K562 (cell line): ENCODE results near the gene CST5. TPM values are rescaled to one million over a fixed set of nuclear protein-coding genes. Genes with fewer than 3 reads are reported as not detected.

ENCODE experiments used
- ATAC-seq: fragments of 200-7000 bp; cut with Tn5 transposase; 3 replicates; pipeline ENCODE4 v1.9.1; 2020; ENCODE audit warnings: moderate library complexity
- BruUV-seq: library from RNA; stranded (reverse); fragments of 400-500 nt; replicated peaks from 2 replicates; lab custom pipeline; 2021; lab: Mats Ljungman, UMichigan
- CTCF ChIA-PET: fragments of 300-600 bp; formaldehyde crosslinking; extraction: SDS; loops from one replicate; lab custom pipeline; 2021; ENCODE audit warnings: low intra/inter-chr PET ratio; lab: Yijun Ruan, JAX
- POLR2A ChIA-PET: fragments of 300-600, 350-650 bp; sonication (Branson Sonifier 250); formaldehyde crosslinking; extraction: SDS; loops from one replicate; lab custom pipeline; 2021; ENCODE audit warnings: antibody characterized with exemption, inconsistent platforms; lab: Yijun Ruan, JAX
- DNase-seq, 4 experiments: peaks; one replicate each; pipeline versions ENCODE4 v3.0.0 to v3.0.0-alpha.2; 2011 to 2018; ENCODE audit warnings: low spot score in 3 of 4, mixed read lengths in 3 of 4; ENCODE audit errors: extremely low read depth in 1 of 4
- FAIRE-seq: peaks from 2 replicates; lab custom pipeline; 2011; peaks lifted over from hg19 to GRCh38; lab: Jason Lieb, UNC
- H2AFZ ChIP-seq: 2 replicates; pipeline ENCODE4 v1.6.0; 2011; ENCODE audit warnings: low read depth, low read length, control low read depth, inconsistent platforms
- H3K27ac ChIP-seq: fragments of 200-600 bp; 3 replicates; pipeline ENCODE4 v1.8.0; 2011; ENCODE audit warnings: low read depth, mild to moderate bottlenecking, control low read depth, inconsistent platforms, low read length, moderate library complexity, mixed read lengths; ENCODE audit errors: extremely low read depth
- H3K27me3 ChIP-seq, 2 experiments: fragments of 300-600 bp in 1 of 2; 2 replicates in 1 of 2; 3 replicates in 1 of 2; pipeline versions ENCODE4 v1.6.0 to v1.8.0; 2011; ENCODE audit warnings: inconsistent platforms in 2 of 2, low read length in 2 of 2, mild to moderate bottlenecking in 1 of 2, mixed read lengths in 1 of 2, moderate library complexity in 1 of 2; ENCODE audit not compliant: control insufficient read depth in 2 of 2, insufficient read depth in 2 of 2
- H3K36me3 ChIP-seq: fragments of 300-600 bp; 3 replicates; pipeline ENCODE4 v1.8.0; 2011; ENCODE audit warnings: mild to moderate bottlenecking, low read length, inconsistent platforms; ENCODE audit not compliant: control insufficient read depth, insufficient read depth
- H3K4me1 ChIP-seq, 2 experiments: fragments of 200-600 bp in 1 of 2; replicated peaks in 1 of 2; 2 replicates in 1 of 2; 3 replicates in 1 of 2; pipeline versions ENCODE4 v1.5.1 to v1.8.0; 2011; ENCODE audit warnings: inconsistent platforms in 2 of 2, low read length in 2 of 2, mild to moderate bottlenecking in 1 of 2, mixed read lengths in 1 of 2, moderate library complexity in 1 of 2; ENCODE audit not compliant: control insufficient read depth in 2 of 2, insufficient read depth in 2 of 2
- H3K4me2 ChIP-seq: 2 replicates; pipeline ENCODE4 v1.6.1; 2011; ENCODE audit warnings: low read length, control low read depth, inconsistent platforms, mixed read lengths; ENCODE audit not compliant: insufficient read depth
- H3K4me3 ChIP-seq: fragments of 200-600 bp; sonication (generic), shearing (Covaris generic); 2 replicates; pipeline ENCODE4 v1.5.1; 2016; ENCODE audit warnings: control low read depth, inconsistent platforms
- H3K79me2 ChIP-seq: fragments of 200-600 bp; 3 replicates; pipeline ENCODE4 v1.8.0; 2011; ENCODE audit warnings: low read length, inconsistent platforms; ENCODE audit not compliant: control insufficient read depth, insufficient read depth
- H3K9ac ChIP-seq, 2 experiments: 2 replicates each; pipeline versions ENCODE4 v1.6.0 to v1.6.1; 2011; ENCODE audit warnings: low read depth in 2 of 2, low read length in 2 of 2, control low read depth in 1 of 2, inconsistent platforms in 1 of 2, mild to moderate bottlenecking in 1 of 2, mixed read lengths in 1 of 2; ENCODE audit not compliant: insufficient read depth in 1 of 2
- H3K9me1 ChIP-seq: one replicate; pipeline ENCODE4 v1.6.0; 2011; ENCODE audit warnings: inconsistent platforms, mild to moderate bottlenecking, low read length, moderate library complexity; ENCODE audit not compliant: control insufficient read depth, insufficient read depth
- H3K9me3 ChIP-seq: replicated peaks from 2 replicates; pipeline ENCODE4 v1.5.1; 2011; ENCODE audit warnings: low read depth, low read length, inconsistent platforms; ENCODE audit not compliant: control insufficient read depth, insufficient read depth
- H4K20me1 ChIP-seq: replicated peaks from 2 replicates; pipeline ENCODE4 v1.6.1; 2011; ENCODE audit warnings: low read length, inconsistent platforms, mixed read lengths; ENCODE audit not compliant: control insufficient read depth, insufficient read depth
- KDM2B ChIP-seq: fragments of 250-450 bp; sonication (Bioruptor Pico); IDR thresholded peaks from 2 replicates; pipeline ENCODE4 v1.8.0; 2021; ENCODE audit warnings: mild to moderate bottlenecking, moderate library complexity
- SMAD1 ChIP-seq: fragments of 150-350 bp; IDR thresholded peaks from 2 replicates; pipeline ENCODE4 v1.6.1; 2014; ENCODE audit warnings: low read length, low read depth; ENCODE audit not compliant: partially characterized antibody
- SP1 ChIP-seq: sonication (generic); formaldehyde crosslinking; IDR thresholded peaks from 2 replicates; pipeline ENCODE4 v1.8.1; 2022; ENCODE audit warnings: mild to moderate bottlenecking, missing genetic modification reagents
- ZNF764 ChIP-seq: fragments of 250-450 bp; sonication (Bioruptor Pico); IDR thresholded peaks from 2 replicates; pipeline ENCODE4 v1.4.0; 2020; ENCODE audit warnings: low read depth, mild to moderate bottlenecking, moderate library complexity
- WGBS: fragments of 100-300 bp; shearing (Covaris generic); methylation state at CpG from one replicate; pipeline ENCODE4 v1.1.6; 2016; ENCODE audit warnings: low coverage, mixed read lengths; ENCODE audit not compliant: insufficient coverage; ENCODE audit errors: missing lambda C conversion rate; 5-methylcytosine and 5-hydroxymethylcytosine counted together
- in situ Hi-C: fragments of 300-500 bp; cut with MboI; formaldehyde crosslinking; loops from 4 replicates; pipeline ENCODE4 v1.15.0; 2018; ENCODE audit warnings: inconsistent platforms, mixed read lengths
- intact Hi-C: fragments of 100-400 bp; cut with micrococcal nuclease; formaldehyde crosslinking; loops from 2 replicates; pipeline ENCODE4 v1.14.2; 2022
- polyA plus RNA-seq, 8 experiments: library from polyadenylated mRNA; depleted of rRNA in 4 of 8; stranded (reverse) in 5 of 8; unstranded in 3 of 8; fragments of >200 nt; fragmentation: Nextera tagmentation in 2 of 8; fragmentation: Illumina TruSeq in 1 of 8; extraction: Ambion mirVana in 2 of 8; extraction: Trizol in 1 of 8; gene quantifications; 2 replicates each; pipeline versions ENCODE4 v1.2.1 to v1.2.3, GENCODE V29; 2011 to 2014; ENCODE audit warnings: inconsistent platforms in 1 of 8, missing spikeins in 1 of 8
- total RNA-seq, 7 experiments: library from RNA; depleted of rRNA in 6 of 7; stranded (reverse); fragments of >200 nt in 6 of 7; fragmentation: Illumina TruSeq in 2 of 7; extraction: Trizol in 2 of 7; gene quantifications; 2 replicates each; pipeline versions ENCODE4 v1.2.1 to v1.2.3, GENCODE V29; 2011 to 2021; ENCODE audit warnings: low replicate concordance in 1 of 7
- TF ChIP-seq, protein P1 (sequence below), 2 experiments: fragments of 450-650 bp; IDR thresholded peaks; 2 replicates each; pipeline ENCODE4 v1.6.1; 2016; ENCODE audit warnings: mild to moderate bottlenecking in 2 of 2, borderline replicate concordance in 1 of 2, low read depth in 1 of 2, moderate library complexity in 1 of 2

CST5 gene
- total and polyA plus RNA-seq, 9 of the 15 experiments (the other 6 are each of a cell fraction or from before 2014, with no cell fraction given) = not detected

DNA sequence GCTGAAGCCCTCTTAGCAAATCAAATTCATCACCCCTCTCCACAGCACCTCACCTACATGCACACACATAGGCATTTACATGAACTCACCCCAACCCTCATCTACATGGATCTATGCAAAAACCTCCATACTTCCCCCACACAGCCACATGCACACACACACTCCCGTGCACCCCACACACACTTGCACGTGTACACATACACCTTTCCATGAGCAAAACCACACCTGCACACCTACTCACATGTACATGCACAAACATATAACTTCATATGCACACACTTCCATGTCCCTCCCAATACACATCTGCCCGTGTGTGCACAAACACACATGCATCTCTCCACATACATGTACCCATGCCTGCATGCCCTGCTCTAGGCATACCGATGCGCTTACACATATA, 23.3 kb downstream of the CST5 start:
- Histone ChIP-seq H3K4me2 (no peak overlapping the region), H4K20me1 (no peaks in the 10 kb centered on the region), H3K36me3 (no peaks in the 10 kb centered on the region), H2AFZ (no peak overlapping the region), H3K27ac (no peak overlapping the region), H3K9ac (no peak overlapping the region), H3K4me3 (no peak overlapping the region), H3K9me1 (no peaks in the 10 kb centered on the region), H3K9me3 (no peaks in the 10 kb centered on the region), H3K4me1 (no peaks in the 10 kb centered on the region), H3K79me2 (no peaks in the 10 kb centered on the region), H3K27me3 (no peaks in the 10 kb centered on the region)
- FAIRE-seq (no peak), DNase-seq (no peak), ATAC-seq (no peak)
- intact Hi-C loops = no loop called here
- ChIA-PET POLR2A (no interaction called here), CTCF (no interaction called here)
- BruUV-seq = no TSS peak
- 0% methylated on average over 5 of the region's 5 CpGs for WGBS
- in situ Hi-C loops = no loop called here
- TF ChIP-seq ZNF764 = no peak
- TF ChIP-seq, protein P1, sequence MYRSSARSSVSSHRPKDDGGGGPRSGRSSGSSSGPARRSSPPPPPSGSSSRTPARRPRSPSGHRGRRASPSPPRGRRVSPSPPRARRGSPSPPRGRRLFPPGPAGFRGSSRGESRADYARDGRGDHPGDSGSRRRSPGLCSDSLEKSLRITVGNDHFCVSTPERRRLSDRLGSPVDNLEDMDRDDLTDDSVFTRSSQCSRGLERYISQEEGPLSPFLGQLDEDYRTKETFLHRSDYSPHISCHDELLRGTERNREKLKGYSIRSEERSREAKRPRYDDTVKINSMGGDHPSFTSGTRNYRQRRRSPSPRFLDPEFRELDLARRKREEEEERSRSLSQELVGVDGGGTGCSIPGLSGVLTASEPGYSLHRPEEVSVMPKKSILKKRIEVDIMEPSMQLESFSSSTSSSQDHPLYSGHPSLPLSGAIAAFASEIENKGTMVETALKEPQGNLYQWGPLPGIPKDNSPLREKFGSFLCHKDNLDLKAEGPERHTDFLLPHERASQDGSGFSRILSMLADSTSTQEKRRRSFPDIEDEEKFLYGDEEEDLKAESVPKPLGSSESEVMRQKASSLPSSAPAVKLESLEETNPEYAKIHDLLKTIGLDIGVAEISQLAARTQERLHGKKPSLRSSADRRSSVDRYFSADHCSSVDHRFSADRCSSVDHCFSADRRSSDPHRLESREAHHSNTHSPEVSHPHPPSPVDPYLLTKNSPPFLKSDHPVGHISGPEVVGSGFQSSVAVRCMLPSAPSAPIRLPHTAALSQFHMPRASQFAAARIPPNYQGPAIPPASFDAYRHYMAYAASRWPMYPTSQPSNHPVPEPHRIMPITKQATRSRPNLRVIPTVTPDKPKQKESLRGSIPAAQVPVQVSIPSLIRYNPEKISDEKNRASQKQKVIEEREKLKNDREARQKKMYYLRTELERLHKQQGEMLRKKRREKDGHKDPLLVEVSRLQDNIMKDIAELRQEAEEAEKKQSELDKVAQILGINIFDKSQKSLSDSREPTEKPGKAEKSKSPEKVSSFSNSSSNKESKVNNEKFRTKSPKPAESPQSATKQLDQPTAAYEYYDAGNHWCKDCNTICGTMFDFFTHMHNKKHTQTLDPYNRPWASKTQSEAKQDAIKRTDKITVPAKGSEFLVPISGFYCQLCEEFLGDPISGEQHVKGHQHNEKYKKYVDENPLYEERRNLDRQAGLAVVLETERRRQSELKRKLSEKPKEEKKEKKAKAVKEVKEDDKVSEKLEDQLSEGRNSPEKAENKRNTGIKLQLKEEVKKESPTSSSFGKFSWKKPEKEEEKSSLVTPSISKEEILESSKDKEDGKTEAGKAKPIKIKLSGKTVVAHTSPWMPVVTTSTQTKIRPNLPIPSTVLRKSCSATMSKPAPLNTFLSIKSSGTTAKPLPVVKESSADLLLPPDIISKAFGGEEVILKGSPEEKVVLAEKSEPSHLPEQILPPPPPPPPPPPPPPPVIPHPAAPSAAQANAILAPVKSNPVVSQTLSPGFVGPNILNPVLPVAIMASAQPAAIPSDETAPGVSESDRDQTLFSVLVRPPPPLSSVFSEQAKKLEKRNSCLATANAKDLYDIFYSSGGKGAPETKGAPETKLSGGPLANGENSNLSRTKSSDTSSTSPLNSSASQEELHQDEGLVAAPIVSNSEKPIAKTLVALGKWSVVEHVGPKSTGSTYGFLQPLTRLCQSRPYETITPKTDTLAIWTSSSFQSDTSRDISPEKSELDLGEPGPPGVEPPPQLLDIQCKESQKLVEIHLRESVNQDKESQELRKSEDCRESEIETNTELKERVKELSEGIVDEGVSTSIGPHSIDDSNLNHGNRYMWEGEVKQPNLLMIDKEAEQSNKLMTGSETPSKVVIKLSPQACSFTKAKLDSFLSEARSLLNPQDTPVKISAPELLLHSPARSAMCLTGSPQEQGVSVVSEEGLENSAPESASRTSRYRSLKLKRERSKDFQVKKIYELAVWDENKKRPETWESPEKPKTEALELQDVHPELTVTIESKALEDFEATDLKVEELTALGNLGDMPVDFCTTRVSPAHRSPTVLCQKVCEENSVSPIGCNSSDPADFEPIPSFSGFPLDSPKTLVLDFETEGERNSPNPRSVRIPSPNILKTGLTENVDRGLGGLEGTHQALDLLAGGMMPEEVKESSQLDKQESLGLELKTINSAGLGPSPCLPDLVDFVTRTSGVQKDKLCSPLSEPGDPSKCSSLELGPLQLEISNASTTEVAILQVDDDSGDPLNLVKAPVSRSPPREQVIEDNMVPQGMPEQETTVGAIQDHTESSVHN (IDR thresholded peaks at IDR 0.05; ENCODE audit: borderline replicate concordance in 1 of 2, low read depth in 1 of 2) = no peak
- no peak for TF ChIP-seq KDM2B (CRISPR knock-in tag)
- no peak for TF ChIP-seq SP1
- TF ChIP-seq SMAD1 = no peak
